ES-I3 (cell line): ENCODE results near the gene RPS14.

ENCODE experiments used
- H3K36me3 ChIP-seq: 2 replicates; pipeline ENCODE4 v1.6.1; 2013; ENCODE audit warnings: mild to moderate bottlenecking, low read length, control low read depth, moderate library complexity; ENCODE audit not compliant: insufficient read depth
- H3K4me1 ChIP-seq: 2 replicates; pipeline ENCODE4 v1.6.1; 2013; ENCODE audit warnings: mild to moderate bottlenecking, control low read depth, low read length; ENCODE audit not compliant: insufficient read depth
- H3K9ac ChIP-seq: 2 replicates; pipeline ENCODE4 v1.6.1; 2013; ENCODE audit warnings: low read depth, mild to moderate bottlenecking, low read length, moderate library complexity
- H3K9me3 ChIP-seq: 2 replicates; pipeline ENCODE4 v1.6.1; 2013; ENCODE audit warnings: mild to moderate bottlenecking, low read length, moderate library complexity; ENCODE audit not compliant: control insufficient read depth, insufficient read depth

The RPS14 gene

DNA sequence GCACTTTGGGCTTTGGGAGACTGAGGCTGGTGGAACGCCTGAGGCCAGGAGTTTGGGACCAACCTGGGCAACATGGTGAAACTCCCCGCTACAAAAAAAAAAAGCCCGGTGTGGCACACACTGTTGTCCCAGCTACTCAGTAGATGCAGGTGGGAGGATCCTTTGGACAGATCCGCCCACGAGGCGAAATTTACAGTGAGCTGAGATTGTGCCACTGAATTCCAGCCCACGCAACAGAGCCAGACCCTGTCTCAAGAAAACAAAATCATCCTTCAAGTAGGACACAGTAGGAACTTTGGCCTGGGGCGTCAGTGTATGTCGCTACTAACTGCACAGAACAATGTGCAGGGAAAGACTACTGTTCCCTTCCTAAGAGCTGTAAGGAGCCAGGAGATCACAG is 4.8 kb downstream of the RPS14 start:
- Histone ChIP-seq H3K9ac (no peak overlapping the region), H3K9me3 (no peaks in the 10 kb centered on the region), H3K4me1 (peaks cover 8% of the 10 kb centered on the region; the same call in 1 of the 2 replicates), H3K36me3 (peaks cover 48% of the 10 kb centered on the region)

DNA sequence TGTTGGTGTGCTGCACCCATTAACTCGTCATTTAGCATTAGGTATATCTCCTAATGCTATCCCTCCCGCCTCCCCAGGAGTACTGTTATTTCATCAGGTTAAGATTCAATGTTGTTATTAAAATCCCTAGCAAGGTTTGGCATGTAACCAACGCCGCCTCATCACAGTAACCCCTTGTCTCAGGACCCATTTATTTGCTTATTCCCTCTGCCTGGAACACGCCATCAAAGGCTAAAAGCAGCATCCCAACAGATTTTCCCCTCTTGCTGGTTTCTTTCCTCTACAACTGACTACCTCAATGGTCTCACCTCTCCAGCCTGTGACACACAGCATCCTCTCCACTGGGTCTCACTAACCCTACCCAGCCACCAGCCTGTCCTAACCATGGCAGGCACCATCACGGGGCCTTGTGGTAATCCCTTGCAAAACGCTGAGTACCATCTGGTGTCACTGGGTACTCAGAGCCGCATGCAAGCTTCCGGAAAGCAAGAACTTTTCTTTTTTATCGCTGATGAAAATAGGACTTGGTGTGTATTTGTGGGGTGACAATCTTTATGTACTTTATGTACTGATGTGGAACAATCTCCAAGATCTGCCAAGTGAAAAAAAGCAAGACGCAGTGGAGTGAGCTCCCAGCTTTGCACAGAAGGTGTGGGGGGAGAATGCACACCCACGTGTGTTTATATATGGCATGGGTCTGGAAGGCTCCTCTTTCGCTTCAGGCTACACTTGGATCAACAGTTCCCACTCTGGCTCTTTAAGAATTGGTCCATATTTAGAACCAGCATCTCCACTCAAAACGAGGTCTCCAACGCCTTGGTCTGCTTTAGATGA is 6.1 kb downstream of the RPS14 start:
- peaks cover 8% of the 10 kb centered on the region; the same call in 1 of the 2 replicates for H3K4me1 ChIP-seq
- H3K36me3 ChIP-seq: peaks cover 42% of the 10 kb centered on the region
- H3K9ac ChIP-seq: no peak overlapping the region
- H3K9me3 ChIP-seq: no peaks in the 10 kb centered on the region

DNA sequence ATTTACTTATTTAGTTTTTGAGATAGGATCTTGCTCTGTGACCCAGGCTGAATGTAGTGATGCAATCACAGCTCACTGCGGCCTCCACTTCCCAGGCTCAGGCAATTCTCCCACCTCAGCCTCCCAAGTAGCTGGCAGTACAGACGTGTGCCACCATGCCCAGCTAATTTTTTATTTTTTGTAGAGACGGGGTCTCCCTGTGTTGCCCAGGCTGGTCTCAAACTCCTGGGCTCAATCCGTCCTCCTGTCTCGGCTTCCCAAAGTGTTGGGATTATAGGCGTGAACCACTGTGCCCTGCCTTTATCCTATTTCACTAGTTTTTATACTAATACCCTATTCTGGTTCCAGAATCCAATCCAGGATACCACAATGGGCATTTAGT is 6.8 kb downstream of the RPS14 start:
- H3K36me3 ChIP-seq: peaks cover 34% of the 10 kb centered on the region

DNA sequence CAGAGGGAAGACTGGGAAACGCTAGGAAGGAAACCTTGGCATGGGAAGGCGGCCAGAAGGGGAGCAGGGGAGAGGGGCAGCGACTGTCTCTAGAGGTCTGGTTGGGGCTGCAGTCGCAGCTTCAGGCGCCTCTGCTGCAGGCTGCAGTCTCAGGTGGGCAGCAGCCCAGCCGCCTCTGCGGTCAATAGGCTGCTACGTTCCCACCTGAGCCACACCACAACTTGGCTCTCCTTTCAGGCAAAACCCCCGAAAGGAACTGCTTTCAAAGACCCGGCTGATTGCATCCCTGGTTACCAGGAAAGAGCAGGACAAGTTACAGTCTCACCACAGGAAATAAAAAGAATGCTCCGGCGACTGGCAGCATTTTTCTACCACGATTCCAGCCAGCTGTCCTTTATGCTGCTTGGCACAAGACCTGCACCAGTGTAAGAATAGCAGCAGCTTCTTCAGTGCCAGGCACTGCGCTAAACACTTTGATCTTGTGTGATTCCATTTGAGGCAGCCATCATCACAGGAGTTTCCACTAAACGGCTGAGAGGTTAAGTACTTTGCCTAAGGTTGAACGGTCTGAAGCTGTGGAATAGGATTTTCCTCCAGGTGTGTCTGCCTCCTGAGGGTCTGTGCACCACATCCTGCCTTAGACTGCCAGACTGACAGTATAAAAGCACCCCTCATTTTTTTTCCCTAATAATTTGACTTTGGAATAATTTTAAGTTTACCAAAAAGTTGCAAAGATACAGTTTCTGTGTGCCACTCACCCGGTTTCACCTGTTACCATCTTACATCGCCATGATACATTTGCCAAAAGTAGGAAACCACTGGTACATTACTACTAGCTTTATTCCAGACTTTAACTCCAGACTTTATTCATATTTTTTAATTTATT is 7.5 kb downstream of the RPS14 start:
- H3K36me3 ChIP-seq: peaks cover 28% of the 10 kb centered on the region
- no peaks in the 10 kb centered on the region for H3K9me3 ChIP-seq
- H3K9ac ChIP-seq: no peak overlapping the region
- peaks cover 8% of the 10 kb centered on the region; the same call in 1 of the 2 replicates for H3K4me1 ChIP-seq

More for the DNA sequence above, 6.8 kb downstream of the RPS14 start:
- Histone ChIP-seq H3K9ac (no peak overlapping the region), H3K9me3 (no peaks in the 10 kb centered on the region), H3K4me1 (peaks cover 8% of the 10 kb centered on the region; the same call in 1 of the 2 replicates)

DNA sequence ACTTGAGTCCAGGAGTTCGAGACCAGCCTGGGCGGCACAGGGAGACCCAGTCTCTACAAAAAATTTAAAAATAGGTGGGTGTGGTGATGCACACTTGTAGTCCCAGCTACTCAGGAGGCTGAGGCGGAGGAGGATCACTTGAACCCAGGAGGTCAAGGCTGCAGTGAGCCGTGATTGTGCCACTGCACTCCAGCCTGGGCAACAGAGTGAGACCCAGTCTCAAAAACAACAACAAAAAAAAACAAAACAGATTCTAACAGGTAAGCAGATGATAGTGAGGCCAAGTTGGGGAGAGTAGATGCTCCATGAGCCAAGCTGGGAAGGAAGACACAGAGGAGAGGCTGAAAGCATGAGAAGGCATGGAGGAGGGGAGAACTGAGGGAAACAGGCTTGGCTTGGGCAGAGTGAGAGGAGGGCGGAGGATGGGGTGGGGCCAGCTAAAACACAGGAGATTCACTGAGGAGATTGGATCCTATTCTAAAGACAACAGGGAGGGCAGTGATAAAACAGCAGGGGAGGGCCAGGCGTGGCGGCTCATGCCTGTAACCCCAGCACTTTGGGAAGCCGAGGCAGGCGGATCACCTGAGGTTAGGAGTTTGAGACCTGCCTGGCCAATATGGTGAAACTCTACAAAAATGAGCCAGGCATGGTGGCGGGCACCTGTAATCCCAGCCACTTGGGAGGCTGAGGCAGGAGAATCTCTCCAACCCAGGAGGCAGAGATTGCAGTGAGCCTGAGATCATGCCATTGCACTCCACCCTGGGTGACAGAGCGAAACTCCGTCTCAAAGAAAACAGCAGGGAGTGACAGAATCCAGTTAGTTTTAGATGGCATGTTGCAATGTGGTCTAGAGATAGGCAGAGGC is 8.4 kb downstream of the RPS14 start:
- Histone ChIP-seq H3K36me3 (peaks cover 19% of the 10 kb centered on the region), H3K9ac (no peak overlapping the region), H3K9me3 (no peaks in the 10 kb centered on the region), H3K4me1 (peaks cover 8% of the 10 kb centered on the region; the same call in 1 of the 2 replicates)

DNA sequence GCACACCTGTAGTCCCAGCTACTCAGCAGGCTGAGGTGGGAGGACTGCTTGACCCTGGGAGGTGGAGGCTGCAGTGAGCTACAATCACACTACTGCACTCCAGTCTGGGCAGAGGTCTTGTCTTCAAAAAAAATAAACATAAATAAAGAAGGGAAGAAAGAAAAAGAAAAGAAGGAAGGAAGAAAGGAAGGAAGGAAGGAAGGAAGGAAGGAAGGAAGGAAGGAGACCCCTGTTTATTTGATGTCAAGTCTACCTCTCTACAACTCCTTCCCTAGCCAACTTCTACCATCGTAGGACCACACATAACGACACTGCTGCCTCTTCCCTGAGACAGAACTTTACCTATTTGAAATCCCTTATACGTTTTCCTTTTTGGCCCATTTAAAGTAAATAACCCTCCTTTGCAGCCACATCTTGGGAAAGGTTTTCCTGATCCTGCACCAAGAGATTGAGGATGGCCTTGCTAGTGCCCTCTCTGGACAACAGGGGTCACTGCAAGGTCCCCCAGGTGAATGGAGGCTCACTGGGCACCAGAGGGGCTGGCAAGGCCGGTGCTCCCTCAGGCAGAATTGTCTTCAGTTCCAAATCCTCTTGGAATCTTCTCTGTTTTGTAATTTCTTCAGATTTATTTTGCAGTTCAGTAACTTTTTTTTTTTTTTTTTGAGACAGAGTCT is 10.5 kb downstream of the RPS14 start:
- no peak overlapping the region for H3K9ac ChIP-seq
- no peaks in the 10 kb centered on the region for H3K9me3 ChIP-seq
- peaks cover 8% of the 10 kb centered on the region; the same call in 1 of the 2 replicates for H3K4me1 ChIP-seq
- H3K36me3 ChIP-seq: peaks cover 5% of the 10 kb centered on the region; the same call in 1 of the 2 replicates

DNA sequence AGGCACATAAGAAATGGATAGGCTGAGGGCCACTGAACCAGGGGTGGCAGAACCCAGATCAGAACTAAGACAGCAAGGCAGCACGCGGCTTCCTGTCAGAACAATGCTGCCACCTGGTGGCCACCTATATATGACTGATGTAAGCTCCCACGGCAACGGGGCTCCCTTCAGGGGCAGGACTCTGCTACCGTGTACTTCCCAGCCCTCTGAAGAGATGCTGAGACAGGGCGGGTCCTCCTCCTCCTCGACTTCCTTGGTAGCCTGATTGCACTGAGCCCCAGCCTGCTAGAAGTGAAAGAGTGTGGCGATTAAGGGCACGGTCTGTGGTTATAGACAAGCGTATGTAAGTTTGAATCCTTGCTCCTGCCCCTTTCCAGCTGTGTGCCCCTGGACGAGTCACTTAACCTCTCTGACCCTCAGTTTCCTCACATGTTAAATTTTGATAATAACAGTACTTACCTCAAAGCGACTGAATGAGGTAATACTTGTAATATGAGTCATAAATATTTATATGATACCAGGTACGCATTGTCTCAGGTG is 13.3 kb downstream of the RPS14 start:
- H3K9me3 ChIP-seq: no peaks in the 10 kb centered on the region
- H3K36me3 ChIP-seq: no peaks in the 10 kb centered on the region
- no peak overlapping the region for H3K9ac ChIP-seq
- no peaks in the 10 kb centered on the region for H3K4me1 ChIP-seq

DNA sequence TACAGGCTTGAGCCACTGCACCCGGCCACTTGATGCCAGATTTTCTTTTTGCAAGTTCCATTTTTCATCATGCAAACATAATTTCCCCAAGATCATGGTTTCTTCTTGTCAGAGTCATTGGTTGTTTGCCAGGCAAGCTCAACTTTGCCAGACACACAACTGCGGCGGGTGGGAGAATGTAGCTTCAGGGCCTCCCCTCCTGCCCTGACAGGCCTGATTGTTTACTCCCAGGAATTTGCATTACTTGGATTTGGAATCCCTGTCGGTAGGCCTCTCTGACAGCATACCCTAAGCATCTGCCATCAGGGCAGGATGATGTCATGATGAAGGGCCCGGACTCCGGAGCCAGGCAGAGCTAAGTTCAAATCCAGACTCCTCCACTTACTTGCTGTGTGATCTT is 15.1 kb downstream of the RPS14 start:
- Histone ChIP-seq H3K36me3 (no peaks in the 10 kb centered on the region), H3K9ac (no peak overlapping the region)

DNA sequence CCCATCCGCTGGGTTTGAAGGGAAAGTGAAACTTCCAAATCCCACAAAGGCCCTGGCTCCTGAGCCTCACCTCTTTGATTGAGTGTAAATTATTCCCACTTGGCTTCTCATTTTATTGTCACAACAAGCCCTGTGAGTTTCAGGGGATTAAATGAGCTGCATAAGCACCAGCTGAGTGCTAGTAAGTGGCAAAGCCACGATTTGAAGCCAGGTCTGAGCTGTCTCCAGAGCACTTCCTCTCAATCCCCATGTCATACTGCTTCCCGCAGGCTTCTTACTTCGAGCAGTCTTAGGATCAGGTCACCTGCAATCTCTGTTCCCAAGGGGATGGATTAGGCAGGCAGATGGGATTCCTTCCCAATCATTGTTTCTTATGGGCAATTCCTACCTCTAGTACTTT is 18.0 kb downstream of the RPS14 start:
- Histone ChIP-seq H3K9ac (no peak overlapping the region), H3K4me1 (no peaks in the 10 kb centered on the region), H3K36me3 (no peaks in the 10 kb centered on the region), H3K9me3 (no peaks in the 10 kb centered on the region)

More for the DNA sequence above, 15.1 kb downstream of the RPS14 start:
- Histone ChIP-seq H3K4me1 (no peaks in the 10 kb centered on the region), H3K9me3 (no peaks in the 10 kb centered on the region)

DNA sequence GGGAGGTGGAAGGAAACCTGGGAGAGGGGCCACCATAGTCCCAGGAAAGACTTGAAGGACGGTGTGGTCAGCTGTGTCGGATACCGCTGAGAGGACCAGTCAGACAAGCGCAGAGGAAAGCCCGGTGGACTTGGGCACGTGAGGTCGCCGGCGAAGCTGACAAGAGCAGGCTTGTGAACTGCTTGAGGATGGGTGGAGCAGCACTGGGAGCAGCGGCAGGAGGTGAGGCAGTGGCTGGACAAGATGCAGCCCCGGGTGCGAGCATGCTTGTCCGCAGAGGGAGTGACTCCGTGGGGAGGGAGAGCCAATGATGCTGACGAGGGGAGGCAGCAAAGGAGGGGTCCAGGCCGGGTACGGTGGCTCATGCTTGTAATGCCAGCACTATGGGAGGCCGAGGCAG is 18.5 kb downstream of the RPS14 start:
- Histone ChIP-seq H3K9me3 (no peaks in the 10 kb centered on the region), H3K4me1 (no peaks in the 10 kb centered on the region), H3K9ac (no peak overlapping the region), H3K36me3 (no peaks in the 10 kb centered on the region)

DNA sequence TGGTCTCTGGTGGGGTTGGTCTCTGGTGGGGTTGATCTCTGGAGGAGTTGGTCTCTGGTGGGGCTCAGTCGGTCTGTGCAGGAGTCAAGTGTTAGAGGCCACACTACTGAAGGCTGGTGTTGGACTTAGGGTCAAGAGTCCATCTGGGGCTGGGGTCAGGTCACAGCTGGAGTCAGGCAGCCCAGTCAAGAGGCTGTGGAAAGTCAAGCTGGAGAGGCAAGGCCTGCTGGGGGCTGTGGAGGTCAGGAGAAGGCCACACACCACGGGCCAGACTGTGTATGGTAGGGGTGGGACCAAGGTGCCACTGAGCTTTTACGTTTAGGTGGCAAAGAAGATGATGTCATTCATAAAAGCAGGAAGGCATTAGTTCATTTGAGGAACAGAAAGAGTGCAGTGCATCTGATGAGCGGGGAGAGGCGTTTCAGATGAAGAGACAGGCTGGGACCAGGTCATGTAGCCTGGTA is 20.1 kb downstream of the RPS14 start:
- H3K36me3 ChIP-seq: no peaks in the 10 kb centered on the region
- H3K4me1 ChIP-seq: no peaks in the 10 kb centered on the region
- no peaks in the 10 kb centered on the region for H3K9me3 ChIP-seq
- no peak overlapping the region for H3K9ac ChIP-seq

DNA sequence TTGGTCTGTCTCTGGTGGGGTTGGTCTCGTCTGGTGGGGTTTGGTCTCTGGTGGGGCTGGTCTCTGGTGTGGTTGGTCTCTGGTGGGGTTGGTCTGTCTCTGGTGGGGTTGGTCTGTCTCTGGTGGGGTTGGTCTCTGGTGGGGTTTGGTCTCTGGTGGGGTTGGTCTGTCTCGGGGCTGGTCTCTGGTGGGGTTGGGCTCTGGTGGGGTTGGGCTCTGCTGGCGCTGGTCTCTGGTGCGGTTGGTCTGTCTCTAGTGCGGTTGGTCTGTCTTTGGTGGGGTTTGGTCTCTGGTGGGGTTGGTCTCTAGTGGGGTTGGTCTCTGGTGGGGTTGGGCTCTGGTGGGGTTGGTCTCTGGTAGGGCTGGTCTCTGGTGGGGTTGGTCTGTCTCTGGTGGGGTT is 20.6 kb downstream of the RPS14 start:
- Histone ChIP-seq H3K9me3 (no peaks in the 10 kb centered on the region), H3K9ac (no peak overlapping the region), H3K4me1 (no peaks in the 10 kb centered on the region), H3K36me3 (no peaks in the 10 kb centered on the region)

DNA sequence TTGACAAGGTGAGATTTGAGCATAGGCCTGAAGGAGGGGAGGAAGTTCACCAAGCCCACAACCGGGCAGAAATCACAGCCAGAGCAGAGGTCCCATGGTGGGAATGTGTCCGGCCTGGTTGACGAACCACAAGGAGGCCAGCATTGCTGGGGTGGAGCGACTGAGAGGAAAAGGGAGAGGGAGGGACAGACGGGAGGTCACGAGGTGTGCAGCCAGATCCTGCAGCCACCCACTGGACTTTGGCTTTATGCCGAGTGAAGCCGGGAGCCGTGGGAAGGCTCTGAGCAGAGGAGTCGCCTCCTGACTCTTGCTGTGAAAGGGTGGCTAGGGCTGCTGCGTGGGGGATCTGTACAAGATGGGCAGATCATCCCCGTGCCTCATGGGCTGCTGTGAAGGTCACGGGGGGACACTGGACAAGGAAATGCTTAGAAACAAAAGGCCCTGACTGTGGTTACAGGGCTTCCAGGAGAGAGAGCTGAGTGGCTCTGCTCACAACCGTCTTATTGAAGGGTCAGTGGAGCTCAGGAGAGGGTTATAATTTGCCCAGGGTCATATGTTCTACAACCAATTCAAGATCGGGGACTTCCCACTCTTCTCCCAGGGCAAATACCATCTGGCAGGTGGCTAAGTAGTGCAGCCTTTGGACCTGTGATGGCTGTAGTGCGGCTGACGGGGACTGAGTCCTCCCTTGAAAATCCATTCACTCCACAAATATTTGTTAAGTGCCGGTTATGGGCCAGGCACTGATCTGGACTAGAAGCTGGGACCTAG is 21.2 kb downstream of the RPS14 start:
- no peaks in the 10 kb centered on the region for H3K4me1 ChIP-seq
- H3K9me3 ChIP-seq: no peaks in the 10 kb centered on the region
- no peaks in the 10 kb centered on the region for H3K36me3 ChIP-seq
- H3K9ac ChIP-seq: no peak overlapping the region
